ENCODE measurements around the gene ALX3.

- TF ChIP-seq REST (IDR thresholded peaks at IDR 0.05; ENCODE audit: insufficient read depth in 1 of 2, low read depth in 2 of 2, low read length in 2 of 2), result no peak
- no peak for TF ChIP-seq POLR2AphosphoS5 (IDR thresholded peaks at IDR 0.05; ENCODE audit: low read depth, low read length)
- no peak for TF ChIP-seq TAF1 (IDR thresholded peaks at IDR 0.05; ENCODE audit: borderline replicate concordance, insufficient read depth, low read length)
- no peak for TF ChIP-seq SIN3A (IDR thresholded peaks at IDR 0.05; ENCODE audit: borderline replicate concordance, insufficient read depth, low read length)
These were observed 3.7 kb upstream of the ALX3 start for GRCh38 chr1:110074166-110074565.

Measured in PFSK-1 (cell line).